IPS-NIHi11 (cell line): ENCODE results near the gene P3R3URF.
"Not testable (repeated sequence)": the region's sequence is repeated elsewhere in the genome, so short reads cannot be mapped to it uniquely, and the experiment has no call there.

ENCODE experiments used
- DNase-seq: peaks from one replicate; pipeline ENCODE4 v3.0.0; 2012; ENCODE audit warnings: mixed read lengths, low spot score

The P3R3URF gene

GRCh38 chr1:46176211-46176865, at the start of gene P3R3URF:
TSS of gene P3R3URF (minus strand) at chr1:46176488. CDS start at chr1:46176471, 17 bp downstream.
- no peak for DNase-seq

- no peak for DNase-seq
Observed at GRCh38 chr1:46224966-46225365, 48.7 kb upstream of the P3R3URF start.

- DNase-seq = peak; percentile 72
Observed at GRCh38 chr1:46223472-46223943, 47.2 kb upstream of the P3R3URF start.

- not testable (repeated sequence) for DNase-seq
Observed at GRCh38 chr1:46223055-46223454, 46.8 kb upstream of the P3R3URF start.

GRCh38 chr1:46221749-46222148, 45.5 kb upstream of the P3R3URF start:
- peak; percentile 32 for DNase-seq

GRCh38 chr1:46220808-46221207, 44.5 kb upstream of the P3R3URF start:
- DNase-seq = no peak

GRCh38 chr1:46219551-46220520, 43.5 kb upstream of the P3R3URF start:
- DNase-seq = no peak

- no peak for DNase-seq
Observed at GRCh38 chr1:46218443-46218842, 42.2 kb upstream of the P3R3URF start.

GRCh38 chr1:46215504-46215903, 39.2 kb upstream of the P3R3URF start:
- no peak for DNase-seq

- no peak for DNase-seq
Observed at GRCh38 chr1:46211051-46211450, 34.8 kb upstream of the P3R3URF start.

- no peak for DNase-seq
Observed at GRCh38 chr1:46210561-46210960, 34.3 kb upstream of the P3R3URF start.

- DNase-seq = no peak
Observed at GRCh38 chr1:46206399-46206798, 30.1 kb upstream of the P3R3URF start.

GRCh38 chr1:46205791-46206190, 29.5 kb upstream of the P3R3URF start:
- no peak for DNase-seq

GRCh38 chr1:46205141-46205540, 28.9 kb upstream of the P3R3URF start:
- DNase-seq = no peak

GRCh38 chr1:46204406-46204742, 28.1 kb upstream of the P3R3URF start:
- DNase-seq = no peak

GRCh38 chr1:46203738-46204405, 27.6 kb upstream of the P3R3URF start:
- peak; percentile 31 for DNase-seq

GRCh38 chr1:46199233-46199749, 23.0 kb upstream of the P3R3URF start:
- no peak for DNase-seq

GRCh38 chr1:46197964-46198811, 21.9 kb upstream of the P3R3URF start, which contains the start of gene POMGNT1:
TSS of gene POMGNT1 (minus strand) at chr1:46198434. CDS start at chr1:46197821, 613 bp downstream.
- DNase-seq = peak; percentile 98

- peak; percentile 37 for DNase-seq
Observed at GRCh38 chr1:46197560-46197963, 21.3 kb upstream of the P3R3URF start.

GRCh38 chr1:46196609-46197008, 20.3 kb upstream of the P3R3URF start:
- no peak for DNase-seq

GRCh38 chr1:46194641-46195193, 18.4 kb upstream of the P3R3URF start:
- DNase-seq = no peak
